NCI-H128 (cell line): ENCODE results near the gene LAMC2.
"Not testable (repeated sequence)": the region's sequence is repeated elsewhere in the genome, so short reads cannot be mapped to it uniquely, and the experiment has no call there.

Source experiments
- DNase-seq: peaks from one replicate; lab custom pipeline; 2025; ENCODE audit not compliant: unreplicated experiment; lab: John Stamatoyannopoulos, UW

The LAMC2 gene

DNA sequence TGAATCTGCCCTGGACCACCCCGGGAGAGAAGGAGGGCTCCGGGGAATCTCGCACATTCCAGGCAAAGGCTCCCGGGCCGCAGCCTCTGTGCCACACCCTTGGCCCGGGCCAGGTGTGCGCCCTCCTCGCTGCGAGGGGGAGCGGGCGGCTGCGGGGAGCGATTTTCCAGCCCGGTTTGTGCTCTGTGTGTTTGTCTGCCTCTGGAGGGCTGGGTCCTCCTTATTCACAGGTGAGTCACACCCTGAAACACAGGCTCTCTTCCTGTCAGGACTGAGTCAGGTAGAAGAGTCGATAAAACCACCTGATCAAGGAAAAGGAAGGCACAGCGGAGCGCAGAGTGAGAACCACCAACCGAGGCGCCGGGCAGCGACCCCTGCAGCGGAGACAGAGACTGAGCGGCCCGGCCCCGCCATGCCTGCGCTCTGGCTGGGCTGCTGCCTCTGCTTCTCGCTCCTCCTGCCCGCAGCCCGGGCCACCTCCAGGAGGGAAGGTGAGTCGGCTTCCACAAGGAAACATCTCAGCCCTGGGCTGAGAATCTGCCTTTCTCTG is at the start of gene LAMC2:
Gene LAMC2 (plus strand): TSS at position 324 of the 550 bp plus-strand sequence. CDS start 89 bp downstream, at position 413.
- DNase-seq = no peak

DNA sequence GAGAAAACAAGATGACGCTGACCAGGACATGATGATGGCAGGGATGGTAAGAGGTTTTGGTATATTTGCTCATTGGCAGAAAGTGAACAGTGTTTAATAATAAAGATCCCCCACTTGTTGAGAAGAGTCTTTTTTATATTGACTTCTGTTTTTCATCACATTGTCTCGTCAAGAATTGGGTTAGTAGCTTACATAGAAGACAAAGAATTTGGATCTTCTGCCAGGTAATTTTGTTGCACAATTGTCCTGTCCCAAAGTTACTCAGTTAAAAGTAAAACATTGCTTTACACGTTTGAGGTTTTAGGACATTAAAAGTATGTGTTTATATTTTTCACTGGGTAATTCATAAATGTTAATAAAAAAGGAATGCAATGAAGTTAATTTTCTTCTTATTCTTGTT is 48.3 kb upstream of the LAMC2 start:
- no peak for DNase-seq

DNA sequence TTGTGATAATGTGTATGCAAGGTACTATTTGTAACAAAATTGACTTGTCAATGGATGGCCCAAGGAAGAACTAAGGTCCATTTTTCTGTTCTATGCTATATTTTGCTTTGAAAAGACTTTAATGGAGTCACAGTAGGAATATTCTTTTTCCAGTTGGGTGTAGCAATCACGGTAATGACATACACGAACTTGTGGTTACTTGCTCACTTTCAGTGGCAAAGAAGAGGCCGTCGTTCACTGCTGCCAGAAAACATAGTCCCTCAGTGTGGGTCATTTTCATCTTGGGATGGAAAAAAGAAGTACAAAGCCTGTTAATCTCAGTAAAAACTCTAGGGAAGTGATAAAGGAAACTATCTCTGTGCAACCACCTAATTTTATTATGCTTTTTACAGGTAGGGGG is 47.8 kb upstream of the LAMC2 start:
- no peak for DNase-seq

DNA sequence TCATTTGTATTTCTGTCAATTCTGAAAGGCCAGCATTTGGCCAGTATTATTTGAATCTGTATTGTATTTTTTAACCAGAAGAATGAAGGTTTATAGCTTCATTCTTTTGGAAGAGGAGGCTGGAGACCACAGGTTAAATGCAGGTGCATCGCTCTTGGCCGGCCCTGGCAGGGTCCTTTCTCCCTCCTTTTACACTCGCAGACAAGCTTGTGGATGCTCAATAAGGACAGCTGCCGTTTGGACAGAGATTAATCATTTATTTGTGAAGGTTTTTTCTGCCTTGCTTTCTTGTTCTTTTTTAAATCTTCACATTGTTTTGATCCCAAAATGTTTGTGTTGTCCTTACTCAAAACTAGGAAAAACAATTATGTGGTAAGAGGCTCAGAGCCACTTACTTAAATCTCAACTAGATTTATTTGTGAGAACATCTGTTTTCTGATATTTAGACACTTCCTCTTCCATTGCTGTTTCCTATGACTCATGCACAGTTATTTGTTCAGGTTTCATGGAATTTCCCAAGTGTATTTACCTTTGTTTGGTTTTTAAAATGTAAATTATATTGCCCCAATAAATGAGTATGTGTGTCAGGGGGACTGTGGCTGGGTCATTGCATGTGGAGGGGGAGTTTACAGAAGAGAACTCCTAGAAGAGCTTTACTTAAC is 46.7 kb upstream of the LAMC2 start:
- DNase-seq = no peak

DNA sequence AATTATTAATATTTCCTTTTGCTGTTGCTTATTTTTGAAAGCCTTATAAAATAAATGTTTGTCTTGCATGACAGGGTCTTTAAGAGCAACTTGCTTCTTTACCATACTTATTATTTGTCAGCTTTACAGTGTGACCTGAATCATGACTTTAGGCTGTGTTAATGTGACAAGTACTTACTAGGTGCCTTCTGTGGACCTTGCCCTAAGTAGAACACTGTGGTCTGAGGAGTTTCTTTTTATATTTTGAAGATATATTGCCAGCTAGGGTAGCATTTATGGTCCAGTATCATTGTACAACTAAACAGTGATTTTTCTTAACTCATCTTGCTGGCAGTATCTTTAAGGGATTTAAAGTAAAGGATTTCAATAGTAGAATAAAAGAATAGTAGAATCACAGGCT is 45.4 kb upstream of the LAMC2 start:
- DNase-seq = no peak

DNA sequence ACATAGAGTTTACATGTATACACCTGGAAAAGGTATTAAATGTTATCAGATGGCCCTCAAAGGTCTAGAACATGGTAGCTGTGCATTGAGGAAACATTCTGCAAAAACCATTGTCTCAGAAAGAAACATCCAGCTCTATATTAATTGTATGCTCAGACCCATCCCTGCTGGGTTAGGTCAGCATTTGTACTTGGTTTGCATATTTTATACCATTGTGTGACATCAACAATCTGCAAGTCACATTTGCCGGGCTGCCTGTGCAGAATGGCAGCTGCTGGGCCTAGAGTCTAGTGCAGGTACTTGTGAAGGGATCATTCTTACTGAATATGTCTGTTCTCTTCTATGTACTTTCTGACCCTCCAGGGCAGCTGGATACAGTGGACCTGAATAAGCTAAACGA is 43.9 kb upstream of the LAMC2 start:
- no peak for DNase-seq

DNA sequence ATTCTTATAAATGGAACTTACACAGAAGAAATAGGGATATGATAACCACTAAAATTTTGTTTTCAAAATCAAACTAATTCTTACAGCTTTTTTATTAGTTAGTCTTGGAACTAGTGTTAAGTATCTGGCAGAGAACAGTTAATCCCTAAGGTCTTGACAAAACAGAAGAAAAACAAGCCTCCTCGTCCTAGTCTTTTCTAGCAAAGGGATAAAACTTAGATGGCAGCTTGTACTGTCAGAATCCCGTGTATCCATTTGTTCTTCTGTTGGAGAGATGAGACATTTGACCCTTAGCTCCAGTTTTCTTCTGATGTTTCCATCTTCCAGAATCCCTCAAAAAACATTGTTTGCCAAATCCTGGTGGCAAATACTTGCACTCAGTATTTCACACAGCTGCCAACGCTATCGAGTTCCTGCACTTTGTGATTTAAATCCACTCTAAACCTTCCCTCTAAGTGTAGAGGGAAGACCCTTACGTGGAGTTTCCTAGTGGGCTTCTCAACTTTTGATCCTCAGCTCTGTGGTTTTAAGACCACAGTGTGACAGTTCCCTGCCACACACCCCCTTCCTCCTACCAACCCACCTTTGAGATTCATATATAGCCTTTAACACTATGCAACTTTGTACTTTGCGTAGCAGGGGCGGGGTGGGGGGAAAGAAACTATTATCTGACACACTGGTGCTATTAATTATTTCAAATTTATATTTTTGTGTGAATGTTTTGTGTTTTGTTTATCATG is 42.3 kb upstream of the LAMC2 start:
- DNase-seq = no peak

DNA sequence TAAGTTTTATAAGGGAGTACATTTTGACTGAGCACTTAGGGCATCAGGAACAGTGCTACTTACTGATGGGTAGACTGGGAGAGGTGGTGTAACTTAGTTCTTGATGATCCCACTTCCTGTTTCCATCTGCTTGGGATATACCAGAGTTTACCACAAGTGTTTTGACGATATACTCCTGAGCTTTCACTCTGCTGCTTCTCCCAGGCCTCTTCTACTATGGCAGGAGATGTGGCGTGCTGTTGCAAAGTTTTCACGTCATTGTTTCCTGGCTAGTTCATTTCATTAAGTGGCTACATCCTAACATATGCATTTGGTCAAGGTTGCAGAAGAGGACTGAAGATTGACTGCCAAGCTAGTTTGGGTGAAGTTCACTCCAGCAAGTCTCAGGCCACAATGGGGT is 41.3 kb upstream of the LAMC2 start:
- no peak for DNase-seq

DNA sequence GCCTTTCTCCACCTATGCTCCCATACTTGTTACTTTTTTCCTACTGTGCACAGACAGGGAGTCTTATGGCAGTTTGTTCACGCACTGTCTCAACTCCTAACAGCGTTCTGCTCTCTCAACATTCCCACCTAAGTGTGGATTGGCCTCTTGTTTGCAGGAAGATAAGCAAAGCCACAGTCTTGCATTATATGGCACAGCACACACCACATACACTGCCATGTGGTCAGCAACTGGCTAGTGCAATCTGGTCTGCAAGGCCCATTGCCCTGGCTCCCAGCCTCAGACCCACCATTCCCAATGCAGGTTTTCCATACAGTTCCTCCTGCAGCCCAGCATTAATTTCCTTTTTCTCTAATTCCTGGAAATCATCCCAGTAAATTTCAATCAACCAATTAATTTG is 38.3 kb upstream of the LAMC2 start:
- DNase-seq = no peak

DNA sequence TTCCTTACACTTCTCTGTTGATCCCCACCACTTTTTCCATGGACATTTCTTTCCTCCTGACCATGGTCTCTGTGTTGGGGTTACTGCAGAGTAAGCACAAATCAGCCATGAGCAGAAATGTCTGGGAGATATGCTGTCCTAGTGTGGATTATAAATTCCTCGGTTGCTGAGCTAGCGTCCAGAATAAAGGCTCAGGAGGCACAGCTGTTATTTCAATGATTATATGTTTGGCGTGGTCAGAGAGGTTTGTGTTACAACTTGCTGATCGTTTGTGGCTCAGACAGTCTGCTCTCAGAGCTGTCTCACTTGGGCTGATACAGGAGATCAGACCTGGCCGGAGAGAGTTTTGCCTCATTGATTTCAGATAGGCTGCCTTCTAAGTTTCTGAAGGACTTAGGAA is 37.5 kb upstream of the LAMC2 start:
- DNase-seq = no peak

DNA sequence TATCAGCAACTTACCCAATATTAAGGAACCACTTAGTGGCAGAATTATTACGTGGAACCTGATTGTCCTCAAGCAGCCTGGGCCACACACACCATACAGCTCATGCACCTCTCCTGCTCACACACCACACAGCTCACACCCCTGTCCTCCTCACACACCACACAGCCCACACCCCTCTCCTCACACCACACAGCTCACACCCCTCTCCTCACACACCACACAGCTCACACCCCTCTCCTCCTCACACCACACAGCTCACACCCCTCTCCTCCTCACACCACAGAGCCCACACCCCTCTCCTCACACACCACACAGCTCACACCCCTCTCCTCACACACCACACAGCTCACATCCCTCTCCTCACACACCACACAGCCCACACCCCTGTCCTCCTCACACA is 36.8 kb upstream of the LAMC2 start:
- DNase-seq = no peak

DNA sequence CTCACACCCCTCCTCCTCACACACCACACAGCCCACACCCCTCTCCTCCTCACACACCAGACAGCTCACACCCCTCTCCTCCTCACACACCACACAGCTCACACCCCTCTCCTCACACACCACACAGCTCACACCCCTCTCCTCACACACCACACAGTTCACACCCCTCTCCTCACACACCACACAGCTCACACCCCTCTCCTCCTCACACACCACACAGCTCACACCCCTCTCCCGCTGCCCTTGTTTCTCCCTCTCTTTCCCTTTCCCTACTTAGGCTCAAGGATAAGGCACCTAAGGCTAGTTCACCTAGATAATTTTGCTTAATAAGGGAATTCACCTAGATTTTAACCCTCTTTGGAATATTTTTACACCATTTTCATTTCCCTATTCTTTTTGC is 36.0 kb upstream of the LAMC2 start:
- DNase-seq = not testable (repeated sequence)

DNA sequence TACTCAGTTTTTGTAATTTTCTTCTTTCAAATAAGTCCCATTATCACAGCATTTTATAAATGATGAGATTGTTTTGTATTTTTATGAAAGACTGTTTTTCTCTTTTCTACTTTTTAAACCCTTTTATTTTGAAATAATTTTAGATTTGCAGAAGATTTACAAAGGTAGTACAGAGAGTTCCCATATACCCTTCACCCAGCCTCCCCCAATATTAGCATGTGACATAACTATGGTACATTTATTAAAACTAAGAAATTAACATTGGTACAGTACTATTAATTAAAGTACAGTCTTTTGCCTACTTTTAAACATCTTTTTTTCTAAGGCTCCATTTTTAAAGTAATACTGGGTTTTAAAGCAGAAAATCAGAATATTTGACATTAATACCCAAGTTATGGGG is 35.6 kb upstream of the LAMC2 start:
- no peak for DNase-seq

DNA sequence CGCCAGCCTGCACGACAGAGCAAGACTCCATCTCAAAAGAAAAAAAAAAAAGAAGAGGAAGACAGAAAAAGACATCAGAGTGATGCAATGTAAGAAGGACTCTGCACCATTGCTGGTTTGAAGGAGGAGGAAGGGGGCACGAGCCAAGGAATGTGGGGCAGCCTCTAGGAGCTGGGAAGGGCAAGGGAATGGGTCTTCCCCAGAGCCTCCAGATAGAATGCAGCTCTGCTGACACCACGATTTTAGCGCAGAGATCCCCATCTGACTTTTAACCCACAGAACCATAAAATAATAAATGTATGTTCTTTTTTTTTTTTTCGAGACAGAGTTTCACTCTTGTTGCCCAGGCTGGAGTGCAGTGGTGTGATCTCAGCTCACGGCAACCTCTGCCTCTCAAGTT is 33.9 kb upstream of the LAMC2 start:
- no peak for DNase-seq

DNA sequence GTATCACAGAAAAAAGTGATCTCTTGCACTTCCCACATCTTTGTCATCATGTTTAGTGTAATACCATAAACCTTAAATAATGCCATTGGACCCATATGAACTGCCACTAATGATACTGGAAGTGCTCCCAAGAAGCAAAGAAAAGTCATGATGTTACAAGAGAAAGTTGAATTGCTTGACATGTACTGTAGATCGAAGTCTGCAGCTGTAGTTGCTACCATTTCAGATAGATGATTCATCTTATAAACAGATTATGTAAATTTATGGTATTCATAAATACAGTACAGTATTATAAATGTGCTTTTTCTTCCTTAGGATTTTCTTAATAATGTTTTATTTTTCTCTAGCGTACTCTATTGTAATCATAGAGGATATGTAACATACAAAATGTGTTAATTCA is 30.1 kb upstream of the LAMC2 start:
- no peak for DNase-seq

DNA sequence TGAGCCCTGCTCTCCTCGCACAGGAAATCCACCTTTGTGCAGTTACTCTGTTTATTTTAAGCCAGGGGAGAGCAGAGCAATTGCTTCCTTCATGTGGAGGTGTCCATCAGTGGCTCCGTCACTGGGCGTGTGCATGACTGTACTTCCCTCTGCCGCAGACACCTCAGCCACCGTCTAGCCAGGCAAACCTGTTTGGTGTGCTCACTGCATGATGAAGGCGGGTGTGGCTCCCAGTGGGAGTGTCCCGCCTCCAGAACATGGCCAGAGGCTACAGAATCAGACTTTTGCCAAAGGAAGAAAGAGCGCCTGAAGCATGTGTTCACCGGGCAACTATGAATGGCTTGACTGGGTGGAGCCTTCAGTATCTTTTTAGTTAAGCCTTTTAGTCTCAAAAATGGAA is 26.1 kb upstream of the LAMC2 start:
- DNase-seq = no peak

DNA sequence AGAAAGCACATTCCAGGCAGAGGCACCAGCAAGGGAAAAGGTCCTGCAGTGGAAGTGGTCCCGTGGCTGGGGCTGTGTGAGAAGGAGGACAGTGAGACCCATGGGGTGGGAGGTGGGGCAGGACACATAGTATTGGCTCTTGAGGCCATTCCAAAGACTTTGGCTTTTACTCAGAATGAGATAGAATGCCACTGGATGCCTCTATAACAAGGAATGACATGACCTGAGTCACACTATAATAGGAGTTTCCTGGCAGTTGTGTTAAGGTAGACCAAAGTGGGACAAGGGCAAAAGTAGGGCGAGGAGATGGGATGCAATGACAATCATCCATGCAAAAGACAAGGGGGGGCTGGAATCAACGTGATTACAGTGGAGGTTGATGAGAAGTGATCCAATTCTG is 24.7 kb upstream of the LAMC2 start:
- no peak for DNase-seq

DNA sequence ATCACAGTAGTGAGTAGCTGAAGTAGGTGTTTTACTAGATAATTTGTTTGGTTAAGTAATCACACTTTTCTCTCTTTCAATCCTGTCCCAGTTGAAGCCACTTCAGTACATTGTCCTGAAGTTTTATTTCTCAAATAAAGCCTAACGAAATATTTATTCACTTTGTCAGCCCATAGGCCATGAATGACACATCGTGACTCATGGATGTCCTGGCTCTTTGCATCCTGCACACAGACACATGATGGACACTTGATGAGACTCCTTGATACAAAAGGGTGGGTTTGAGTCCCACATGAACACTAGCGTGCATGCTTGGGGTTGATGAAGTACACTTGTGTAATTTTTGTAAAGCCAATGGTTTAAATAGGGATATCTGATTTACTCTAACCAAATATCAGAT is 22.7 kb upstream of the LAMC2 start:
- no peak for DNase-seq

DNA sequence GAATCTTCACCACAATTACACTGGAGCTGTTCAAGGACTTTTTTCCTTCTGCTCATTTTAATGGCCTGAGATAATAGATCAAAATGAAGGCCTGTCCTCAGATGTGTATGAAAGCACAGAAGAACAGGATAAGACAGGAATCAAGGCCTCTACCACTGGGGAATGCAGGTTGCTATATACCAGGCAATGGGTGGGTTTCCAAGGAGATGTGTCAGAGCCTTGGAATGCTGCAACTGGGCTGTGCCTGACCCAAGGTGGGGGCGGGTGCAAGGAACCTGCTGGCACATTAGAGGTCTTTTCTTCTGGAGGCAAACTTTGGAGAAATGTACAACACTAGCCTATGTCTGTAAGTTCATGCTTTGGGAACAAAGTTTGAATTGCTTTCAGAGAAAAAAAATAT is 21.7 kb upstream of the LAMC2 start:
- DNase-seq = no peak

DNA sequence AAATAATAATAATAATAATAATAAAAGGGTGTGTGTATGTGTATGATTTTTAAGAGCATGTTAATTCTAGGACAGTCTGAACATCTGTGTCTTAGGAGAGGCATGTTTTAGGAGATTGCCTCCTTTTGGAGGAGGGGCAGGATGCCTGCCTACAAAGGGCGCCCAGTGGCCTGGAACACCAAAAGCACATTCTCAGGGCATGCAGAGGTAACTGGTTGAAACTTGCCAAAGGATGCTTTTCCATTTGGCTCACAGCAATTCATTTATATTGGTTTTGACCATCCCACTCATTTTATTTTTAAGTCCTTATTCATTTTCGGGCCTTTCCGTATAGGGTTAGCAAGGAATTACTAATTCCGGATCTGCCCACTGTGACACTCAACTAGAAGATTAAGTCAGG is 21.1 kb upstream of the LAMC2 start:
- DNase-seq = no peak

DNA sequence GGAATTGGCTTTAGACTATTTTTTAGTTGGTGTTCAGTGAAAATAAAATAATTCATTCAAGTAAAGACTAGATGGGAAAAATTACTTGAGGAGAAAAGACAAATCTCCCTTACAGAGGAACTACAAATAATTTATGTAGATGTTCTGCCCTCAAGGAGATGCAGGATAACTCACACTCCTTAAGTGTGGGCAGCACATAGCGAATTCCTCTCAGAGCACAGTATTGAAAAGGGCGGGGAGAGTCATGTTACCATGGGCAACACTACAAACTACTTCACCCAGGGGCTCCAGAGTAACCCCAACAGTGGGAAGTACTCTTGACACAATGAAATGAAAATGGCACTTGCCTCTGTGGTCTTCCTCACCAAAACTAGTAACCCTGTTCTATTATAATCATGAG is 20.6 kb upstream of the LAMC2 start:
- no peak for DNase-seq

DNA sequence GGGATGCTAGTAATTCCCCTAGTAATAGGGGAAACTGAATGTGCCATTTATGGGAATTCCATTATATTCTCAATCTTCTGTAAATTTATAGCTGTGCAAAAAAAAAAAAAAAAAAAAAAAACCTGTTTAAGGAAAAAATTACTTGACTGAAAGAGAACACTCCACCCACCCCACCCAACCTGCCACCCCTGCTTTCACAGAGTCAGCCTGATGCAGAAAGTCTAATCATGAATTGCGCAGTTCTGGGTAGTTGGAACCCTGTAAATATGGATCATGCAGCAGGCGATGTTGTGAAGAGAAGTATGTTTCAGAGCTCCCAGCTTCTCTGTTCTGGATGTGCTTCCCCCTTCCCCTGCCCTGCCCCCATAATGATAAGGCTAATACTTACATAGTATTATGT is 19.6 kb upstream of the LAMC2 start:
- no peak for DNase-seq

DNA sequence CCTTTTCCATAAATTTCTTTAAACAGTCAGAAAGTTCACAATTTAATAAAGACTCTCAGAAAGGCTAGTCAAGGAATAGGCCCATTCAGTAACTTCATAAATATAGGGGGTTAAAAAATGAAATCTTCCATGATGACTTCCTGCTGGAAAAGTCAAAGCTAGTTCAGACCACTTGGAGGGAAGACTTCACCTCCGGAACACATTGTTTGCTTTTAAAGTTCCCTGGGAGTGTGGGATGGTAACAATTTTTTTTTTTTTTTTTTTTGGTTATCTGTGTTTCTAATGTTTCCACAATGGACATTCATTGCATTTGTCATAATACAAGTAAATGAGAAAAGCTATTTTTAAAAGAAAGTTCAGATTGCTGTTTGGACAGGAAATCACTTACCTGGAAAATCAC is 18.4 kb upstream of the LAMC2 start:
- no peak for DNase-seq
